GM20431 (cell line): ENCODE results near the gene GLS2.
"Not testable (repeated sequence)": the region's sequence is repeated elsewhere in the genome, so short reads cannot be mapped to it uniquely, and the experiment has no call there.

Source experiments
- in situ Hi-C: fragments of 300-500 bp; cut with MseI, MboI; formaldehyde crosslinking; loops from one replicate; pipeline ENCODE4 v1.15.0; 2020; ENCODE audit warnings: low sequenced_read_pairs; ENCODE audit not compliant: unreplicated experiment

The GLS2 gene

DNA sequence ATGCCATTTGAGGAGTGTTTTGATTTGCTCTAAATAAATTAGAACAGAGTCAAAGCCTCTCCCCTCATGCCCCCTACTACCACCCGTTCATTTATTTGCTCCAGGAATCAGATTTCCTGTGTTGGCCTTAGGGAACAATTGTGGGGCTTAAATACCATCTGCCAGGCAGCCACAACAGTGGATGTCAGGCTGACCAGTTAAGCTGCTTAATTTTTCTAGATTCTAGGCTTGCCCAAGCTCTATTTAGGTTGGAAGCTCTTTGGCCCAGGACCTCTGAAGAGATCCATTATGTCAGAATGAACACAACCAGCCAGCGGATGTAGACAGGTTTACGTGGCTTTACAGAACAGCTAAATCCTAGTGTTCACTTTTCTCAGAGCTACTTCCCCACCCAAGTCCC is 37.7 kb downstream of the GLS2 start:
- in situ Hi-C loops = no loop called here

DNA sequence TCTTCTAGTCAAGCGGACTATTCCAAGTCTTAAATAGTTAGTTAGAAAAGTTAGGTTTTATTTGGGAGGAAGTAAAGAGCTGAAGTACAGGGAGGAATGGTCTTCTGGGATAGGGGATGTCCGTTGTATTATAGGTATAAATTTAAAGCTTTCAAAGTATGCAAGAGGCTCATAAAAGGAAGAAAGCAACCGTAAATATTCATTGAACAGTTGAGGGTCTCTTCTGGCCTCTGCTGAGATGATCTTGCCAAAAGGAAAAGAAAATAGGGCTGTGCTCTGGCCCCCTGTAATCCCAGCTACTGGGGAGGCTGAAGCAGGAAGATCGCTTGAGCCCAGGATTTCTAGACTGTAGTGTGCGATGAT is 38.4 kb downstream of the GLS2 start:
- in situ Hi-C loops = no loop called here

DNA sequence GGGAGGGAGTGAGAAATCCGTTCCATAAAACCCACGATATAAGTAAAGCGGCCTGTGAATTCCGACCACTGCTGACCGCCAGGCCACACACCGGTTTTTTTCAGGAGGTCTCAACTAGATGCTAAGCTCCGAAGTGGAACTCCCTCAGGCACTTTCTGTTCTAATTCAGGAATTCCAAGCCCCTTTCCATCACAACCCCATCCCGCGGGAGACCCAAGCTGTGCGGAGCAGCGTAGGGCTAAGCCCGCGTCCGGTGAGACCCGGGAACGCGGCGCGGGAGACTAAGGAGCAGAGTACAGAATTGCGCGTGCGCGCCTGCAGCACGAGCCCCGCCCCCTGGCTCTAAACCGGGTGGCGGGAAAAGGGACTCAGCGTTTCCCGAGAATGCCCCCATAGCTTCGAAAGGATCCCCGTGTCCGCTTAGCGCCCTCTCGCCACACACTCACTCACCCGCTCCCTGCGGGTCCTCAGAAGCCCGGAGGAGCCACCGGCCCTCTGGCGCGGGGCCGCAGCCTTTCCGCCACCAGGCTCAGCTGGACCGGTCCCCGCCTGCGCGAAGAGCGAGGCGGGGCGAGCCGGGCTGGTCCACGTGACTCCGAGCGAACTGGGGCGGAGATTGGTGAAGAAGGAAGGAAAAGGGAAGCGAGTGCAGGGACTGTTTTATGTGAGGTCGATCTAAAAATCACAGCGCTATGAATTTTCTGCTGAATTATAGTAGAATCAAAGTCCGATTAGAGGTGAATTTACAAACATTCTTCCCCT is 38.9 kb downstream of the GLS2 start, which contains the start of gene TIMELESS:
TSS of gene TIMELESS (minus strand) at position 567 of the 762 bp plus-strand sequence. CDS start 15,256 bp downstream, outside the sequence.
- in situ Hi-C loops = no loop called here

DNA sequence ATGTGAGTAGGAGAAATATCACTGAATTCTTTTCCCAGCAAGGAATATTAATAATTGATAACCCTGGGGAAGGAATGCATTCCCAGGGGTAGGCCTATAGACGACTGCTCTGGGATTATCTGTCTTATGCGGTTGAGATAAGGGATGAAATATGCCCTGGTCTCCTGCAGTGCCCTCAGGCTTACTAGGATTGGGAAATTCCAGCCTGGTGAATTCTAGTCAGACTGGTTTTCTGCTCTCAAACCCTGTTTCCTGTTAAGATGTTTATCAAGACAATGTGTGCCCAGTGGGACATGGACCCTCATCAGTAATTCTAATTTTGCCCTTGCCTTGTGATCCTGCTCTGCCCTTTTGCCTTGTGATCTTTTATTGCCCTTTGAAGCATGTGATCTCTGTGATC is 44.8 kb downstream of the GLS2 start:
- in situ Hi-C loops = not testable (repeated sequence)

DNA sequence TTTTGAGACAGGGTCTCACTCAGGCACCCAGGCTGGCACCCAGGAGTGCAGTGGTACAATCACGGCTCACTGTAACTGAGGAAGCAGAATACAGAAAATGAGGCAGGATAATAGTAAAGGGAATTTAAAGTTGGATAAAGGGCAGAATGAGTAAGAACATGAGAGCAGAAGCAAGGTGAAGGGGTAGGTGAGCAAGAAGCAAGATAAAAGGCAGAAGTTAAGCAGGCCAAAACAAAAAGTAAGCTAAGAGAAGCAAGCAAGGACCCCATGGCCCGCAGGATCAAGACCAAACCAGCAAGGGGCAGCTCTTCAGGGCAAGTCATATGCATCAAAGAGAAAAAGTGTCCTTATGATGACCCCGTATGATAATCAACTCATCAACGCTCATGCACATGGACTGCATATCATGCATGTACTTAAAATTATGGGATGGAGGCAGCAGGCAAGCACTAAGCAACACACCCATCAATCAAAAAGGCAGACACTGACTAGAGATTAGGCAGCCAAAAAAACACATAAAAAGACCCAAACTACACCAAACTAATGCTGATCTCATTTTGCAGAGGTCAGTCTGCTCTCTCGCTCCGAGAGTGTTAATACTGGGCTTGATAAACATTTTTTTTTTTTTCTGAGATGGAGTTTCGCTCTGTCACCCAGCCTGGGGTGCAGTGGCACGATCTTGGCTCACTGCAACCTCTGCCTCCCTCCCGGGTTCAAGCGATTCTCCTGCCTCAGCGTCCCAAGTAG is 50.4 kb downstream of the GLS2 start:
- in situ Hi-C loops = no loop called here

DNA sequence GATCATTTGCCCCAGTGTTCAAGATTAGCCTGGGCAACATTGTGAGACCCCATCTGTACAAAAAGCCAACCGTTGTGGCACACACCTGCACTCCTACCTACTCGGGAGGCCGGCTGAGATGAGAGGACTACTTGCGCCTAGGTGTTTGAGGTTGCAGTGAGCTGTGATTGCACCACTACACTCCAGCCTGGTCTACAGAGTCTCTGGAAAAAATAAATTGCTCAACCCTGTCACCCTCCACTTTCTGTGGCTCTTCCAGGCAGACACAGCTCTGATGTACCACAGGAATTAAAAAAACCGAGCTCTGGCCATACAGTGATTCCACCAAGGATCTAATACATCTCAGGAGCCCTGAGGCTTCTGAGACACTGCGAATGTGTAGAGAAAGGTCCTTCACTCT is 53.1 kb downstream of the GLS2 start:
- in situ Hi-C loops = no loop called here

DNA sequence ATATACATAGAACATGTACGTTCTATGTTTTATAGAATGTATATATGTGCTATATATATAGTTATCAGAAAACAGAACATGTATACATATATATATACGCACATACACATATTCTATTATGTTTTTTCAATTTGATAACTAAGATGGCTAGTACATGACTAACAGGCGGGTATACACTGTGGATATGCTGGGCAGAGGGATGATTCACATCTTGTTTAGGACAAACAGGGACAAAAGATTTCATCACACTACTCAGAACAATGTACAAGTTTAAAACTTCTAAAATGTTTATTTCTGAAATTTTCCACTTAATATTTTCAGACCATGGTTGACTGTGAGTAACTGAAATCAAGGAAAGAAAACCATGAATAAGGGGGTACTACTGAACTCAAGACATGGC is 56.1 kb downstream of the GLS2 start:
- in situ Hi-C loops = no loop called here

DNA sequence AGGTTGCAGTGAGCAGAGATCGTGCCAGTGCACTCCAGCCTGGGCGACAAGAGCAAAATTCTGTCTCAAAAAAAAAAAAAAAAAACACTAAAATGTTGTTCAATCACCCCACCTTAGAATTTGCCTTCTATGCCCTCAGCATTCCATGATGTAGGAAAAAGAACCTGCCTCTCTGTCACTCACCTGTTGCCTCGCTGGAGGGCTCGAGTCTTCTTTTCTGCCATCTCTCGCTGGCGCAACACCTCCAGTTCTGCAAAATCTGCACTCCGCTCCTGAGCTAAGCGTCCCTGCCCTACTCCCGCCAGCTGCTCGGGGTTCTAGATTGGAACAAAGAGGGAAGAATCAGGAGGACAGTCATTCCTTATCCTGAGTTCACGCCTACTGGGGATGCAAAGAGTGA is 56.7 kb downstream of the GLS2 start:
- in situ Hi-C loops = no loop called here

DNA sequence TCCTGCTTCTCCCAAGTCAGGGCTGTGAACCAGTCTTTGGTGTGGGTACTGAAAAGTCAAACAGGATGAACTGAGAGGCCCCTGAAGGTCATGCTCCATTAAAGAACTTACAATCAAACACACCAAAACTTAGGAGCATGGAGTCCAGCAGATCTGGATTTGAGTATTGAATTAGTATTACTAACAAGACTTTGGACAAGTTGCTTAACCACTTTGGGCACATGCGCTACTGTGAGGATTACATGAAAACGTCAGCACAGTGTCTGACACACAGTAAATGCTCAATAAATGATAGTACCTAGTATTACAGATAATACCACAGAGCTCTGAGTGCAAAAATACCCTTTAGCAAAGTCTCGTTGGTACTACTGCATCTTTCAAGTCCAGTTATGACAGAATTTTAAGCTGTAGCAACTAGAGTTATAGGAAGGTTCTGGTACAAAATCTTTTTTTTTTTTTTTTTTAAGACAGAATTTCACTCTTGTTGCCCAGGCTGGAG is 62.0 kb downstream of the GLS2 start:
- in situ Hi-C loops = no loop called here

DNA sequence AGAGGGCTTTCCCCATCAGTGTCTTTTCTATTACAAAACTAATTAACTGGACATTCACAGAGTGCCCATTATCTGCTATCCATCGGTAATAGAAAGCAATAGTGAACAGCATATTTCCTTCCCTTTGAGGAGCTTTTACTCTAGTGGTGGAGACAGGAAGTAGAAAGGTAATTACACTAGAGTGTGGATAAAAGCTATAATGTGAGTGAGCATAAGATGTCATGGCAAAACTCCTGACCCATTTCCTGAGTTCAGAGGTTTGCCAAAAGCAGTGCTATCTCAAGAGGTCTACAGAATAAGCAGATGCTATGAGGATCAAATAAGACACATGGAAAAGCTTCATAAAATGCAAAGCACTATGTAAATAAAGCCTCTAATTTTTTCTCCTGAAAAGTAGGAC is 62.8 kb downstream of the GLS2 start:
- in situ Hi-C loops = no loop called here
